GM12872 (cell line): ENCODE results near the gene KHK.
A peak's percentile ranks its signal among the peaks of the same experiment; 100 is the strongest.

ENCODE experiments used
- CTCF ChIP-seq: IDR thresholded peaks from 3 replicates; pipeline ENCODE4 v1.5.1; 2011; ENCODE audit warnings: low read depth, mild to moderate bottlenecking, low read length, moderate library complexity; ENCODE audit not compliant: insufficient read depth

Gene KHK

DNA sequence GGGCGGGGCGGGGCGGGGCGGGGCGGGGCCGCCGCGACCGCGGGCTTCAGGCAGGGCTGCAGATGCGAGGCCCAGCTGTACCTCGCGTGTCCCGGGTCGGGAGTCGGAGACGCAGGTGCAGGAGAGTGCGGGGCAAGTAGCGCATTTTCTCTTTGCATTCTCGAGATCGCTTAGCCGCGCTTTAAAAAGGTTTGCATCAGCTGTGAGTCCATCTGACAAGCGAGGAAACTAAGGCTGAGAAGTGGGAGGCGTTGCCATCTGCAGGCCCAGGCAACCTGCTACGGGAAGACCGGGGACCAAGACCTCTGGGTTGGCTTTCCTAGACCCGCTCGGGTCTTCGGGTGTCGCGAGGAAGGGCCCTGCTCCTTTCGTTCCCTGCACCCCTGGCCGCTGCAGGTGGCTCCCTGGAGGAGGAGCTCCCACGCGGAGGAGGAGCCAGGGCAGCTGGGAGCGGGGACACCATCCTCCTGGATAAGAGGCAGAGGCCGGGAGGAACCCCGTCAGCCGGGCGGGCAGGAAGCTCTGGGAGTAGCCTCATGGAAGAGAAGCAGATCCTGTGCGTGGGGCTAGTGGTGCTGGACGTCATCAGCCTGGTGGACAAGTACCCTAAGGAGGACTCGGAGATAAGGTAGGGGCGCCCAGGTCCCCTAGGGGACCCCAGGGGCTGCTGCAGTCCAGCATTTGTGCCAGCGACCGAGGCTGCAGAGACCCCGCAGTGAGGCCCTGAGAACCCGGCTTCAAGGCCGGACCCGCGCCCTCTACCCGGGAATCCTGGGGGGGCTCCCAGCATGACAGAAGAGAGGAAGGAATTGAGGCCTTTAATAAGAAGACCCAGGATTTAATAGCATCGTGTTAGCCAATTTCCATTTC lies at the start of gene KHK:
Gene KHK, plus strand, starts transcription at position 49 of the 870 bp plus-strand sequence. Its CDS starts 488 bp downstream, at position 537.
- TF ChIP-seq CTCF, result 0 out of 3 replicates have a peak, but pooled peaks have one; percentile 3

DNA sequence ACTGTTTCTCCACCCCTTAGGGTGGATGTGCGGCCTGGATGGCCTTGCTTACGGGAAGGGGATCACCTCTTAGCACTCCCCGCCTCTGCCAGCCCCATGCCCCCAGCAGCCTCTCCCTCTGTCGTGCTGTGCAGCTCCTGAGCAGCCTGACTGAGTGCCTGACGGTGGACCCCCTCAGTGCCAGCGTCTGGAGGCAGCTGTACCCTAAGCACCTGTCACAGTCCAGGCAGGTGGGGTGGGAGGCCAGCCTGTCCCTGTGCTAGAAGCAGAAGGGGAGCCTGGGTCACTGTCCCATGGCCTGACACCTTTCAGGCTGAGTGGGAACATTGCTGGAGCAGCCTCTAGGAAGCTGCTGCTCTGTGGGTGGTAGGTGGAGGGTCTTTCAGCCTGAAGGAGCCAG lies 48.6 kb upstream of the KHK start:
- no peak for TF ChIP-seq CTCF

DNA sequence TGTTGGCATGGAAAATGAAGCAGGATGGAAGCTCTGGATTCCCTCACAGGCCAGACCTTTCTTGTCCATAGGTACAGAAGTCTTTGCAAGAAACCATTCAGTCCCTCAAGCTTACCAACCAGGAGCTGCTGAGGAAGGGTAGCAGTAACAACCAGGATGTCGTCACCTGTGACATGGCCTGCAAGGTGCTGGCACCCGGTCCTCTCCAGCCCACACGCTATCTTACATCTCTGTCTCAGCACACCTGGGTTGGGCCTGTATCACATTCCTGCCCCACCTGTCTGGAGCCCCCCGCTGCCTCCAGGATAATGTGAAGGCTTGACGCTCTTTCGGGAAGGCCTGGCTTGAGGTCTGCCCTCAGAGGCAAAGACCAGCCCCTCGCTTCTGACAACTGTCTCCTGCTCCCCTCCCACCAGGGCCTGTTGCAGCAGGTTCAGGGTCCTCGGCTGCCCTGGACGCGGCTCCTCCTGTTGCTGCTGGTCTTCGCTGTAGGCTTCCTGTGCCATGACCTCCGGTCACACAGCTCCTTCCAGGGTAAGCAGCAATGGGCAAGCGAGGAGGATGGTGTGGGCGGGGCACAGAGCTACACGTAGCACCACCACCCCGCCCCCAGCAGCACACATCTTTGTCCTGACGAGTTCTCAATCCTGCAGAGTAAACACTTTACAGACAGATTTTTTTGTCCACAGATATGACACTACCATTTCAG lies 47.8 kb upstream of the KHK start:
- TF ChIP-seq CTCF, result no peak

DNA sequence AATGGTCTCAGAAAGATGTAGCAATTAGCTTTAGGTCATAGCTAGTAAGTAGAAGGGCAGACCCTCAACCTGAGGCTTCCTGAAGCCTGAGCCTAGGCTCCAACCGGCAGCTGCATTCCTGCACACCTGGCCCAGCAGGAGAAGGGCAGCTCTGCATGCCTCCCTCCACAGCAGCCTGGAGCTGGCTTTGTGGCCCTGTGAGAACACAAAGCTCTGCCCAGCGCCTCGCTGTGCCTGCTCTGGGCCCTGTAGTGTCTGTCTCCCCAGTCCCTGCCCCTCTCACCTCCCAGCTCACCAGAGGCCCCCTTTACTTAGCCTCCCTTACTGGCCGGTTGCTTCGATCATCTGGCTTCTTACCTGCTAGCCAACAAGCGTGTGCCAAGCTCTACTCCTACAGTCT lies 47.1 kb upstream of the KHK start:
- TF ChIP-seq CTCF, result no peak

- no peak for TF ChIP-seq CTCF
Observed at GRCh38 chr2:27039871-27040270, 46.7 kb upstream of the KHK start.

- TF ChIP-seq CTCF, result no peak
Observed at GRCh38 chr2:27040282-27040681, 46.3 kb upstream of the KHK start.

- TF ChIP-seq CTCF, result no peak
Observed at GRCh38 chr2:27041752-27042151, 44.8 kb upstream of the KHK start.
